Esophagus muscularis mucosa (tissue), 4 donors: Measurements from ENCODE around the gene LRIT1. TPM values are rescaled to one million over a fixed set of nuclear protein-coding genes. Genes with fewer than 3 reads are reported as not detected.

Experiments
- DNase-seq: peaks from one replicate; pipeline ENCODE4 v3.0.0-alpha.2; 2017; ENCODE audit errors: extremely low spot score
- H3K27ac ChIP-seq, 4 donors: fragments of 200-600 bp; sonication (generic); replicated peaks in 1 of 4; 1 replicate in 3 of 4; 2 replicates in 1 of 4; pipeline ENCODE4 v1.5.1; 2016 to 2019; ENCODE audit warnings: mild to moderate bottlenecking in 1 of 4
- H3K27me3 ChIP-seq, 4 donors: fragments of 200-600 bp; sonication (generic); one replicate each; pipeline versions ENCODE4 v1.5.1 to v1.6.0; 2016 to 2019
- H3K36me3 ChIP-seq, 4 donors: fragments of 200-600 bp; sonication (generic); one replicate each; pipeline ENCODE4 v1.5.1; 2016 to 2019
- H3K4me1 ChIP-seq, 4 donors: fragments of 200-600 bp; sonication (generic); one replicate each; pipeline ENCODE4 v1.5.1; 2016 to 2019
- H3K4me3 ChIP-seq, 4 donors: fragments of 200-600 bp; sonication (generic); 1 replicate in 2 of 4; 2 replicates in 2 of 4; pipeline ENCODE4 v1.5.1; 2016 to 2019; ENCODE audit warnings: mild to moderate bottlenecking in 4 of 4, moderate library complexity in 1 of 4
- H3K9me3 ChIP-seq, 4 donors: fragments of 200-600 bp; sonication (generic); 1 replicate in 3 of 4; 2 replicates in 1 of 4; pipeline ENCODE4 v1.5.1; 2016 to 2019
- EP300 ChIP-seq: sonication (generic); formaldehyde crosslinking; IDR thresholded peaks from one replicate; pipeline ENCODE4 v1.6.1; 2017; ENCODE audit warnings: antibody characterized with exemption
- POLR2A ChIP-seq: fragments of 450-650 bp; IDR thresholded peaks from one replicate; pipeline ENCODE4 v1.6.1; 2017; ENCODE audit warnings: antibody characterized with exemption, moderate library complexity, mild to moderate bottlenecking, low read depth
- POLR2AphosphoS5 ChIP-seq, 2 donors: sonication (generic); formaldehyde crosslinking; IDR thresholded peaks; one replicate each; pipeline ENCODE4 v1.6.1; 2017; ENCODE audit warnings: antibody characterized with exemption in 2 of 2
- WGBS: methylation state at CpG from one replicate; pipeline ENCODE4 v1.1.5; 2018; 5-methylcytosine and 5-hydroxymethylcytosine counted together
- intact Hi-C: fragments of 100-400 bp; cut with DNase I; formaldehyde crosslinking; loops from one replicate; pipeline ENCODE4 v1.15.1; 2023
- total RNA-seq, 4 donors: library from RNA; depleted of rRNA; stranded (reverse); fragments of >200 nt; gene quantifications; one replicate each; pipeline versions ENCODE4 v1.1.0 to v1.2.1, GENCODE V29; 2016
- TF ChIP-seq, protein P1 (sequence below), 3 experiments: fragments of 200-600 bp in 2 of 3; fragments of 450-650 bp in 1 of 3; sonication (generic) in 2 of 3; IDR thresholded peaks; one replicate each; pipeline ENCODE4 v1.5.1; 2017 to 2019; ENCODE audit warnings: antibody characterized with exemption in 3 of 3, mild to moderate bottlenecking in 2 of 3, moderate library complexity in 1 of 3

LRIT1 gene
- total RNA-seq, 4 donors from 2014 or later = not detected

DNA sequence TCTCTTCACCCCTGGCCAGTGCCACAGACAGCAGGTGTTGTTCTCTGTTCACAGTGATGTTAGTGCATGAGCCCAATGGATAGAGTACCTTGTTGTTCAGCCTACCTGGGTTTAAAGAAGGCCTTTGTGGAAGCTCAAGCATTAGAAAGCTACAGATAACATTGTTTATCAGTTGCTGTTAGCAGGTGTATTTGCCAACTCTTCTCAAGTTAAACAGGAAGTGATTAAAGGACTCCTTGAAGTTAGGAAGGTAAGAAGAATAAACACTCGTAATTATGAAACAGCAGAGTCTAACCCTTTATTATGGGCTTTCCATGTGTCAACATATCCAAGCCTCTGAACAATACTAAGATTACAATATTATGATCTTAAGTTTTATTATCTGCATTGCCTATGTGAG, 29.4 kb upstream of the LRIT1 start:
- 70% methylated on average over 1 of the region's 1 CpG for WGBS
- H3K4me3 ChIP-seq = no peak overlapping the region
- H3K27ac ChIP-seq = no peak overlapping the region
- intact Hi-C loops = no loop called here
- no peaks in the 10 kb centered on the region for H3K36me3 ChIP-seq
- no peak for DNase-seq
- peaks cover 0 to 36% (median 0%) of the 10 kb centered on the region in 4 donors for H3K27me3 ChIP-seq
- no peak for TF ChIP-seq POLR2AphosphoS5 (IDR thresholded peaks at IDR 0.05)
- TF ChIP-seq EP300 = no peak
- TF ChIP-seq, protein P1, sequence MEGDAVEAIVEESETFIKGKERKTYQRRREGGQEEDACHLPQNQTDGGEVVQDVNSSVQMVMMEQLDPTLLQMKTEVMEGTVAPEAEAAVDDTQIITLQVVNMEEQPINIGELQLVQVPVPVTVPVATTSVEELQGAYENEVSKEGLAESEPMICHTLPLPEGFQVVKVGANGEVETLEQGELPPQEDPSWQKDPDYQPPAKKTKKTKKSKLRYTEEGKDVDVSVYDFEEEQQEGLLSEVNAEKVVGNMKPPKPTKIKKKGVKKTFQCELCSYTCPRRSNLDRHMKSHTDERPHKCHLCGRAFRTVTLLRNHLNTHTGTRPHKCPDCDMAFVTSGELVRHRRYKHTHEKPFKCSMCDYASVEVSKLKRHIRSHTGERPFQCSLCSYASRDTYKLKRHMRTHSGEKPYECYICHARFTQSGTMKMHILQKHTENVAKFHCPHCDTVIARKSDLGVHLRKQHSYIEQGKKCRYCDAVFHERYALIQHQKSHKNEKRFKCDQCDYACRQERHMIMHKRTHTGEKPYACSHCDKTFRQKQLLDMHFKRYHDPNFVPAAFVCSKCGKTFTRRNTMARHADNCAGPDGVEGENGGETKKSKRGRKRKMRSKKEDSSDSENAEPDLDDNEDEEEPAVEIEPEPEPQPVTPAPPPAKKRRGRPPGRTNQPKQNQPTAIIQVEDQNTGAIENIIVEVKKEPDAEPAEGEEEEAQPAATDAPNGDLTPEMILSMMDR (IDR thresholded peaks at IDR 0.05) = no peak
- no peak for TF ChIP-seq POLR2A
- H3K4me1 ChIP-seq = no peaks in the 10 kb centered on the region
- no peaks in the 10 kb centered on the region for H3K9me3 ChIP-seq

DNA sequence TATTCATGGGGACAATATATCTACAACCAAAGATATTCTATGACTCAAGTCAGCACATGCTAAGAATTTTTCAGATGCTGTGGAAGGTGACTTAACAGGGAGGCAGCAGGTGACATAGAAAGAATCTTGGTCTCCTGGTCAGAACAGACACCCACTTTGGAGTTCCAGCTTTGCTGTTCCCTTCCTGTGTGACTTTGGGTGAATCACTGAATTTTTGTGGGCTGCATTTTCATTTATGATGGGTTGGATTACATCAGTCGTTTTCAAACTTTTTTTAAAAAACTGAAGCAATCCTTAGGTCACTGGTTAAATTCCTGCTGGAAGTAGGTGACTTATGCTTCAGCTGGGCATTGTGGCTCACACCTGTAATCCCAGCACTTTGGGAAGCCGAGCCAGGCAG, 28.4 kb upstream of the LRIT1 start:
- no peaks in the 10 kb centered on the region for H3K9me3 ChIP-seq
- H3K27ac ChIP-seq = no peak overlapping the region
- peaks cover 0 to 39% (median 0%) of the 10 kb centered on the region in 4 donors for H3K27me3 ChIP-seq
- no peak for DNase-seq
- H3K4me3 ChIP-seq = no peak overlapping the region
- TF ChIP-seq, protein P1 (IDR thresholded peaks at IDR 0.05) = no peak
- TF ChIP-seq POLR2AphosphoS5 (IDR thresholded peaks at IDR 0.05) = no peak
- no peak for TF ChIP-seq POLR2A
- TF ChIP-seq EP300 = no peak
- no peaks in the 10 kb centered on the region for H3K36me3 ChIP-seq
- intact Hi-C loops = loop anchor here (5.0 kb wide), 1 partner anchor 83 kb away; no protein-coding TSS in a partner anchor
- WGBS = 66% methylated on average over 2 of the region's 2 CpGs
- H3K4me1 ChIP-seq = peaks cover 0 to 1% (median under 1%) of the 10 kb centered on the region in 4 donors

GRCh38 chr10:84269162-84269561, 27.8 kb upstream of the LRIT1 start:
- intact Hi-C loops = loop anchor here (5.0 kb wide), 1 partner anchor 83 kb away; no protein-coding TSS in a partner anchor
- TF ChIP-seq POLR2AphosphoS5 (IDR thresholded peaks at IDR 0.05) (no peak), EP300 (no peak), POLR2A (no peak)
- Histone ChIP-seq H3K4me1 (peaks cover 0 to 5% (median 4%) of the 10 kb centered on the region in 4 donors), H3K27me3 (peaks cover 0 to 36% (median 0%) of the 10 kb centered on the region in 4 donors), H3K27ac (no peak overlapping the region), H3K36me3 (no peaks in the 10 kb centered on the region), H3K4me3 (no peak overlapping the region), H3K9me3 (no peaks in the 10 kb centered on the region)
- no peak for DNase-seq
- 93% methylated on average over 1 of the region's 1 CpG for WGBS

DNA sequence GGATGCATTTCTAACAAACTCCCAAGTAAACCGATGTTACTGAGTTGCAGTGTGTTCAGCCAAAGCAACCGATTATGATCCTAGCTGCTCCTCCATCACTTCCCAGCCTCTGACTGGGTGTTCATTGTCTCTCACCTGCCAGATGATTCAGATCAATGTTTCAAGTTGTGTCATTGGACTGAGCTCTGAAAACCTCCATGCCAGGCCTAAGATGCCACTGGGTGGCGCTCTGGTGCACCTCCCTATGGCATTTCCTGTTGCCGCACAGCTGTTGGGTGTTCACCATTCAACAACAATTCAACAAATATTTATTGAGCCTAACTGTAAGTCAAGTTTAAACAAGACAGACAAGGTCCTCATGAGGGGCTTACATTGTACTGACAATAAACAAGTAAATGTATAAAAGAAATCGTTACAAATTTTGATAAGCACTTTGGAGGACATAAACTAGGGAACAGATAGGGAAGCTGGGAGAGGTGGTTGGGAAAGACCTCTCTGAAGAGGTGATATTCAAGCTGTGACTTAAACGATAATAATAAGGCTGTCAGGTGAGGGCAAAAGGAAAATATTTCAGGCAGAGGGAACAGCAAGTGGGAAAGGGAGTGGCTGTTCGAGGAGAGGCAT, 26.3 kb upstream of the LRIT1 start:
- no peak for DNase-seq
- WGBS = 54% methylated on average over 7 of the region's 7 CpGs
- Histone ChIP-seq H3K36me3 (no peaks in the 10 kb centered on the region), H3K27ac (no peak overlapping the region), H3K27me3 (peaks cover 0 to 39% (median 0%) of the 10 kb centered on the region in 4 donors), H3K4me1 (peaks cover 0 to 5% (median 4%) of the 10 kb centered on the region in 4 donors), H3K9me3 (no peaks in the 10 kb centered on the region), H3K4me3 (no peak overlapping the region)
- no peak for TF ChIP-seq POLR2A
- TF ChIP-seq, protein P1 (IDR thresholded peaks at IDR 0.05) = peak in 2 of 3 experiments; percentile 18 to 21
- intact Hi-C loops = loop anchor here (5.0 kb wide), 1 partner anchor 85 kb away; no protein-coding TSS in a partner anchor

- Histone ChIP-seq H3K36me3 (no peaks in the 10 kb centered on the region), H3K4me1 (peaks cover 0 to 5% (median 4%) of the 10 kb centered on the region in 4 donors), H3K27ac (no peak overlapping the region), H3K9me3 (no peaks in the 10 kb centered on the region), H3K27me3 (peaks cover 0 to 44% (median 0%) of the 10 kb centered on the region in 4 donors), H3K4me3 (no peak overlapping the region)
- intact Hi-C loops = loop anchor here (2.0 to 5.0 kb wide), 2 partner anchors 87 to 275 kb away; no protein-coding TSS in a partner anchor
- DNase-seq = no peak
- TF ChIP-seq, protein P1 (IDR thresholded peaks at IDR 0.05) = no peak
- TF ChIP-seq POLR2A = no peak
- TF ChIP-seq EP300 = no peak
- no peak for TF ChIP-seq POLR2AphosphoS5 (IDR thresholded peaks at IDR 0.05)
- WGBS = 79% methylated on average over 4 of the region's 4 CpGs
These were observed 24.1 kb upstream of the LRIT1 start for GRCh38 chr10:84265418-84265817.
